Activated naive CD8-positive, alpha-beta T cell treated with anti-CD3 and anti-CD28 coated beads, Interleukin-2, amount 50 U/mL, for 24 hours (primary cell): ENCODE measurements around the gene NSMF.
A peak's percentile ranks its signal among the peaks of the same experiment; 100 is the strongest.

Experiments
- ATAC-seq: fragments of 150-1000 bp; cut with Tn5 transposase; one replicate; pipeline ENCODE4 v1.10.0; 2021
- DNase-seq: peaks from one replicate; pipeline ENCODE4 v3.0.0; 2021
- H3K27ac Mint-ChIP-seq: one replicate; pipeline ENCODE4 v1.8.0; 2021; ENCODE audit warnings: mild to moderate bottlenecking, mixed read lengths
- H3K27me3 Mint-ChIP-seq: one replicate; pipeline ENCODE4 v1.8.0; 2021; ENCODE audit warnings: mixed read lengths
- H3K36me3 Mint-ChIP-seq: one replicate; pipeline ENCODE4 v1.8.0; 2021; ENCODE audit warnings: low read depth, mixed read lengths
- H3K4me1 Mint-ChIP-seq: one replicate; pipeline ENCODE4 v1.8.0; 2021; ENCODE audit warnings: mixed read lengths
- H3K4me3 Mint-ChIP-seq: one replicate; pipeline ENCODE4 v1.8.0; 2021; ENCODE audit warnings: mild to moderate bottlenecking, moderate library complexity, mixed read lengths
- H3K9me3 Mint-ChIP-seq: one replicate; pipeline ENCODE4 v1.8.0; 2021; ENCODE audit warnings: mixed read lengths

NSMF gene

GRCh38 chr9:137496601-137497375 is 37.7 kb upstream of the NSMF start:
- H3K4me3 Mint-ChIP-seq: no peak overlapping the region
- no peaks in the 10 kb centered on the region for H3K9me3 Mint-ChIP-seq
- no peak overlapping the region for H3K27ac Mint-ChIP-seq
- peaks cover 2% of the 10 kb centered on the region for H3K4me1 Mint-ChIP-seq
- DNase-seq (no peak), ATAC-seq (no peak)
- no peaks in the 10 kb centered on the region for H3K27me3 Mint-ChIP-seq
- H3K36me3 Mint-ChIP-seq: peaks cover 2% of the 10 kb centered on the region

- no peak overlapping the region for H3K27ac Mint-ChIP-seq
- H3K4me1 Mint-ChIP-seq: peaks cover 2% of the 10 kb centered on the region
Observed at GRCh38 chr9:137494550-137495351, 35.6 kb upstream of the NSMF start.

GRCh38 chr9:137494104-137494544 is 35.0 kb upstream of the NSMF start:
- Mint-ChIP-seq H3K27me3 (no peaks in the 10 kb centered on the region), H3K9me3 (no peaks in the 10 kb centered on the region), H3K4me1 (peaks cover 2% of the 10 kb centered on the region), H3K36me3 (no peaks in the 10 kb centered on the region), H3K27ac (no peak overlapping the region), H3K4me3 (no peak overlapping the region)
- no peak for ATAC-seq
- no peak for DNase-seq

More at GRCh38 chr9:137494550-137495351, 35.6 kb upstream of the NSMF start:
- H3K4me3 Mint-ChIP-seq: no peak overlapping the region
- DNase-seq (no peak), ATAC-seq (no peak)
- no peaks in the 10 kb centered on the region for H3K36me3 Mint-ChIP-seq
- no peaks in the 10 kb centered on the region for H3K9me3 Mint-ChIP-seq
- no peaks in the 10 kb centered on the region for H3K27me3 Mint-ChIP-seq

GRCh38 chr9:137493364-137494103 is 34.4 kb upstream of the NSMF start:
- no peak for ATAC-seq
- no peaks in the 10 kb centered on the region for H3K36me3 Mint-ChIP-seq
- H3K27me3 Mint-ChIP-seq: no peaks in the 10 kb centered on the region
- H3K9me3 Mint-ChIP-seq: no peaks in the 10 kb centered on the region
- peaks cover 2% of the 10 kb centered on the region for H3K4me1 Mint-ChIP-seq
- no peak for DNase-seq
- no peak overlapping the region for H3K27ac Mint-ChIP-seq
- no peak overlapping the region for H3K4me3 Mint-ChIP-seq

- H3K36me3 Mint-ChIP-seq: no peaks in the 10 kb centered on the region
- ATAC-seq: peak; percentile 73
- H3K27me3 Mint-ChIP-seq: no peaks in the 10 kb centered on the region
- peaks cover 2% of the 10 kb centered on the region for H3K4me1 Mint-ChIP-seq
- H3K27ac Mint-ChIP-seq: no peak overlapping the region
- no peak for DNase-seq
- no peak overlapping the region for H3K4me3 Mint-ChIP-seq
- no peaks in the 10 kb centered on the region for H3K9me3 Mint-ChIP-seq
Observed at GRCh38 chr9:137492464-137493363, 33.6 kb upstream of the NSMF start.

- Mint-ChIP-seq H3K4me3 (no peak overlapping the region), H3K4me1 (peaks cover 2% of the 10 kb centered on the region), H3K27me3 (no peaks in the 10 kb centered on the region), H3K9me3 (no peaks in the 10 kb centered on the region), H3K27ac (no peak overlapping the region), H3K36me3 (no peaks in the 10 kb centered on the region)
- ATAC-seq (no peak), DNase-seq (no peak)
Observed at GRCh38 chr9:137491735-137492432, 32.8 kb upstream of the NSMF start.

DNA sequence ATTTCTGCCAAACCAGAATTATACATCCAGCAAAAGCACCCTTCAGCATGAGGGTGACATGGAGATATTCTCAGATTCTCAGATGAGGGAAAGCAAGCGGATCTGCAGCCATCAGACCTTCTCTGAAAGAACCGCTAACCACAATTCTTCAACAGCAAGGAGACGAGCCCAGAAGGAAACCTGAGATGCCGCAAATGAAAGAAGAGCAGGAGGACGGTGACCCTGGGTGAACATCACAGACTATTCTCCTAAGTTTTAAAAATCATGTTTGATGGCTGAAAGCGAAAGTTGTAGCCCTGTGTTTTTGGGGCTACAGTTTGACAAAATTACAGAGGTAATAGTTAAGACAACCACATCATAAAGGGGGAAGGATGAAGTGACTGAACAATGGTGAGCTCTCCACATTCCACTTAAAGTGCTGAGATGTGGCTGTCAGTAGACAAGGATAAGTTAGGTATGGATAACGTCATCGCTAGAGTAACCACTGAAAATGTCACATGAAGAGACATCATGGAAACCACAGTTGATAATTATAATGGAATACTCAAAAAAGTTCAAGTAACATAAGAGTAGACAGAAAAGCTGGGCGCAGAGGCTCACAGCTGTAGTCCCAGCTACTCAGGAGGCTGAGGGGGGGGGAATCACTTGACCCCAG is 31.5 kb upstream of the NSMF start:
- ATAC-seq: no peak
- Mint-ChIP-seq H3K36me3 (no peaks in the 10 kb centered on the region), H3K27me3 (no peaks in the 10 kb centered on the region), H3K4me3 (no peak overlapping the region), H3K4me1 (peaks cover 2% of the 10 kb centered on the region), H3K9me3 (no peaks in the 10 kb centered on the region), H3K27ac (no peak overlapping the region)
- DNase-seq: no peak

DNA sequence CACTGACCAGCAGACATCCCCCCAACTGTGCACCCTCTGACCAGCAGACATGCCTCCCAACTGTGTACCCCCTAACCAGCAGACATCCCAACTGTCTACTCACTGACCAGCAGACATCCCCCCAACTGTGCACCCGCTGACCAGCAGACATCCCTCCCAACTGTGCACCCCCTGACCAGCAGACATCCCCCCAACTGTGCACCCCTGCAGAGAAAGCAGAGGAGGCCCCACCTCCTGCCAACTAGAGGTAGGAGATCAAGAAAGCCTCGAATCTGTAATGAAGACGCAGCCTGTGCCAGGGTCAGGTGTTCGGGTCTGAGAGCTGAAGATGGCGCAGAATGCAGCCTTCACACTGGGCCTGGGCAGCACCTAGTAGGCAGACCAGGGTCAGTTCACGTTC is 29.8 kb upstream of the NSMF start:
- Mint-ChIP-seq H3K9me3 (no peaks in the 10 kb centered on the region), H3K27ac (no peak overlapping the region), H3K4me3 (no peak overlapping the region), H3K4me1 (no peaks in the 10 kb centered on the region), H3K36me3 (no peaks in the 10 kb centered on the region), H3K27me3 (no peaks in the 10 kb centered on the region)
- DNase-seq: no peak
- no peak for ATAC-seq

DNA sequence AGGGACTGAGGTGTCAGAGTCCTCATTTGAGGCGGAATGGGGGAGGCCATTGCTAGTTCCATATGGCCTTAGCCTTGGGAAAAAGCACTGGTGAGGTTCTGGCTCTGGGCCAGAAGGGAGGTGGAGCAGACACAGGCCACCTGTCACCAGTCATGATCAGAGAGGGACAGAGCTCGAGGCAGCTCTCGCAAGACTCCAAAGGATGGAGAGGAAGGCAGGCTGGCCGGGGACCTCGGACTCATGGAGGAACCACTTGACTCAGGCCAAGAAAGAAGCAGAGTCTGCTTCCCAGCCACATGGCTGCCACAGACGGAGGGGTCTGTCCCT is 29.2 kb upstream of the NSMF start:
- ATAC-seq (no peak), DNase-seq (no peak)
- H3K27ac Mint-ChIP-seq: no peak overlapping the region
- no peaks in the 10 kb centered on the region for H3K9me3 Mint-ChIP-seq
- H3K4me1 Mint-ChIP-seq: no peaks in the 10 kb centered on the region
- no peaks in the 10 kb centered on the region for H3K27me3 Mint-ChIP-seq
- H3K4me3 Mint-ChIP-seq: no peak overlapping the region
- H3K36me3 Mint-ChIP-seq: no peaks in the 10 kb centered on the region

DNA sequence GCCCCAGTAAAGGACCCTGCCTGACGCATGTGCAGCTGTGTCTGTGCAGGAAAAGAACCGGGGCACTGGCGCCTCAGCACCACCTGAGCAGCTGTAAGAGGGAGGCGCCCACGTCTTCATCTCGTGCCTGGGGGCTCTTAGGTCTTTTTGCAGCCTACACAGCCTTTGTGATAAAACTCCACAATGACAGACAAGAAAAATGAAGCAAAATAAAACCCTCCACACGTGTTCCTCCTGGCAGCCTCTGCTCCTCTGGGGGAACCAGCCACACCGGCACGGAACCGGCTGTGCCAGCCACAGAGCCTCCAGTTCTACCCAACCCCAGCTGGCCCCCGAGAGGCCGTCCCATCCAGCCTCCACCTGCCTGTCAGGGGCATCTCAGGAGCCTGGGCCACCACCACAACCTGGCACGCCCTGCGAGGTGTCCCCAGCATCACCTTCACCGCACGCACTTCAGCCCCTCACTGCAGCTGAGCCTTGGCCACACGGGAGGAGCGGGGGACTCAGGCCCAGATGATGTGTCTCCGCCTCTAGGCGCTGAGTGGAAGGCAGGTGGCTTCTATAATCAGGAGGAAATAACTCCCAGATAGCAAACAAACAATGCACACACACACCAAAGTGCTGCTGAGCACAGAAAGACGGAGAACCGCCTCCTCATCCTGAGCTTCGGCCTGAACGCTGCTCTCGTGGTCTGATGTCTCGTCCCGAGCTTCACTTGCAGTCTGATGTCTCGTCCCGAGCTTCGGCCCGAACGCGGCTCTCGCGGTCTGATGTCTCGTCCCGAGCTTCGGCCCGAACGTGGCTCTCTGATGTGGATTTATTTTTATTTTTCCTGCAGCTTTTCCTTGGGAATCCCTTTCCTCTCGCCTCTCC is 28.6 kb upstream of the NSMF start:
- Mint-ChIP-seq H3K4me1 (peaks cover 2% of the 10 kb centered on the region), H3K27ac (no peak overlapping the region), H3K27me3 (no peaks in the 10 kb centered on the region), H3K9me3 (no peaks in the 10 kb centered on the region), H3K36me3 (no peaks in the 10 kb centered on the region), H3K4me3 (no peak overlapping the region)
- DNase-seq (no peak), ATAC-seq (no peak)

DNA sequence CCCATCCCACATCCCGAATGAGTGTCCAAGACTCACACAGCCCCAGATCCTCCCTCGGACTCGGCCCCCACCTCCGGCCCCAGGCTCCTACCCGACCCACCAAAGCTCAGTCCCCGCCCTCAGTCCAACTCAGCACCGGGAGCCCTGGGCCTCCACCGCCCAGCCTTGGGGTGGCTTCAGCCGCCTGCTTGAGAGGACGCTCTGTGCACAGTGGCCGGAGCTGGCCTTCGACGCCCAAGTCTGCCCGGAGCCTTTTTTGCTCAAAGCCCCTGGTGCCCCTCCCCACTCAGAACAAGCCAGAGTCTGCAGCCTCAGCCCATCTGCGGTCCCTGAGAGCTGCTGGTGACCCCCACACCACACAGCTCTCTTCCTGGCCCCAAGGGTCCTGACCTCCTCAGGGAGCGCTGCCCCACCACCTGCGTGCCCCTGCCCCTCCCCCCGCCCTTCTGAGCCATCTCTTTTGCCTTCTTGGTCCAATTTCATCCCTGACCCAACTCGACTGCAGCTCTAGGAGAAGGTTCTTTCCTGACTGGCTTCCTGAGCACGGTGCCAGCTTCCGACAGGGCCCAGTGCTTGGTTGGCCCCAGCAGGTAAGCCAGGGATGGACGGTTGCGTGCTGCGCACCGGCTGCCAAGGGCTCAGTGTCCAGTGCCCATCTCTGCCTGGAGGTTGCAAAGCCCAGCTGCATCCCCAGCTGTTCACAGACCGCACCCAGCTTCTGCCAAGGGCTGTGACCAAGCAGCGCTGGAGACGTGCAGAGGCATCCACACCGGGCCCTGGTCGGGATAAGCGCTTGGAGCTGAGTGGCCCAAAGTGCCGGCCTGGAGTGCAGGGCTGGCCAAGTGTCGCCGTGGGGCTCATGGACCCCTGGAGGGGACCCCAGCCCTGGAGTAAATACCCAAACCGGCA is 27.7 kb upstream of the NSMF start:
- DNase-seq (no peak), ATAC-seq (no peak)
- no peaks in the 10 kb centered on the region for H3K36me3 Mint-ChIP-seq

DNA sequence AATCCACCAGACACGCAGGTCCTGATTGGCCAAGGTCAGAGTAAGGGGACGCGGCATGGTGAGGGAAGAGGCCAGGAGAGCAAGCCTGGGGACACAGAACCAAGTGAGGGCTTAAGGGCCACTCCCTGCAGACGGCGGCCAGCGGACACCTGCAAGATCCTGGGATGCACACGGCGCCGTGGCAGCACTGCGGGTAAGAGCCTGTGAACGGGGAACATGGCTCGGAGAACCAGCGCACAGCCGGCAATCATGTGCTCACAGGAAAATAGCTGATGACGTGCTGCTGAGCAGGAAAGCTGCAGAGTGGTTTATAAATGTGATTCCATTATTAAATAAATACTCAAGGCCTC is 27.0 kb upstream of the NSMF start:
- no peaks in the 10 kb centered on the region for H3K9me3 Mint-ChIP-seq

More for the DNA sequence above, 27.7 kb upstream of the NSMF start:
- Mint-ChIP-seq H3K4me3 (no peak overlapping the region), H3K27me3 (no peaks in the 10 kb centered on the region), H3K4me1 (peaks cover 9% of the 10 kb centered on the region), H3K27ac (no peak overlapping the region), H3K9me3 (no peaks in the 10 kb centered on the region)

More for the DNA sequence above, 27.0 kb upstream of the NSMF start:
- ATAC-seq: no peak
- no peaks in the 10 kb centered on the region for H3K27me3 Mint-ChIP-seq
- DNase-seq: no peak
- H3K36me3 Mint-ChIP-seq: no peaks in the 10 kb centered on the region
- H3K4me1 Mint-ChIP-seq: peaks cover 10% of the 10 kb centered on the region
- no peak overlapping the region for H3K27ac Mint-ChIP-seq
- no peak overlapping the region for H3K4me3 Mint-ChIP-seq
